Smooth muscle cell (in vitro differentiated cells): Measurements from ENCODE around the gene SMAD6. TPM values are rescaled to one million over a fixed set of nuclear protein-coding genes. Genes with fewer than 3 reads are reported as not detected.

Experiments
- DNase-seq: peaks from one replicate; lab custom pipeline; 2025; ENCODE audit not compliant: unreplicated experiment; lab: John Stamatoyannopoulos, UW
- H2AFZ ChIP-seq: fragments of 200-600 bp; sonication (generic); 2 replicates; pipeline ENCODE4 v1.6.0; 2016; ENCODE audit warnings: antibody characterized with exemption, low read depth, mild to moderate bottlenecking
- H3F3A ChIP-seq: fragments of 200-600 bp; sonication (generic); 2 replicates; pipeline ENCODE4 v1.6.0; 2017; ENCODE audit warnings: antibody characterized with exemption, low read depth
- H3K27ac ChIP-seq: fragments of 200-600 bp; sonication (generic); 2 replicates; pipeline ENCODE4 v1.5.1; 2016; ENCODE audit warnings: low read depth, mild to moderate bottlenecking
- H3K27me3 ChIP-seq: fragments of 200-600 bp; sonication (generic); 2 replicates; pipeline ENCODE4 v1.6.1; 2016; ENCODE audit warnings: low read depth, mild to moderate bottlenecking
- H3K36me3 ChIP-seq: fragments of 200-600 bp; sonication (generic); 2 replicates; pipeline ENCODE4 v1.5.1; 2016; ENCODE audit warnings: low read depth
- H3K4me1 ChIP-seq: fragments of 200-600 bp; sonication (generic); 2 replicates; pipeline ENCODE4 v1.5.1; 2016; ENCODE audit warnings: low read depth
- H3K4me2 ChIP-seq: fragments of 200-600 bp; sonication (generic); 2 replicates; pipeline ENCODE4 v1.6.0; 2016; ENCODE audit warnings: mild to moderate bottlenecking
- H3K4me3 ChIP-seq: fragments of 200-600 bp; sonication (generic); 2 replicates; pipeline ENCODE4 v1.5.1; 2016; ENCODE audit warnings: mild to moderate bottlenecking
- H3K79me2 ChIP-seq: fragments of 200-600 bp; sonication (generic); 2 replicates; pipeline ENCODE4 v1.6.0; 2016; ENCODE audit warnings: low read depth, mild to moderate bottlenecking
- H3K9ac ChIP-seq: fragments of 200-600 bp; sonication (generic); 2 replicates; pipeline ENCODE4 v1.6.0; 2016; ENCODE audit warnings: low read depth
- H3K9me3 ChIP-seq: fragments of 200-600 bp; sonication (generic); replicated peaks from 2 replicates; pipeline ENCODE4 v1.5.1; 2016; ENCODE audit warnings: low read depth
- H4K20me1 ChIP-seq: fragments of 200-600 bp; sonication (generic); 2 replicates; pipeline ENCODE4 v1.6.0; 2016; ENCODE audit warnings: low read depth
- CTCF ChIP-seq: fragments of 200-600 bp; sonication (generic); IDR thresholded peaks from 2 replicates; pipeline ENCODE4 v1.5.1; 2017; ENCODE audit warnings: borderline replicate concordance, mild to moderate bottlenecking, antibody characterized with exemption; ENCODE audit not compliant: insufficient read depth, poor library complexity, severe bottlenecking
- WGBS: methylation state at CpG from one replicate; pipeline ENCODE4 v1.1.7; 2016; ENCODE audit warnings: low lambda C conversion rate; 5-methylcytosine and 5-hydroxymethylcytosine counted together
- polyA plus RNA-seq: library from polyadenylated mRNA; unstranded; fragments of >200 nt; fragmentation: Nextera tagmentation; extraction: Ambion mirVana; gene quantifications from 2 replicates; pipeline ENCODE4 v1.2.1, GENCODE V29; 2016
- total RNA-seq: library from RNA; depleted of rRNA; stranded (reverse); fragments of >200 nt; gene quantifications from 2 replicates; pipeline ENCODE4 v1.2.3, GENCODE V29; 2014

Gene SMAD6
- total and polyA plus RNA-seq, 2 experiments from 2014 or later: 42.6 to 44.0 TPM

- no peak for DNase-seq
- Histone ChIP-seq H4K20me1 (no peaks in the 10 kb centered on the region), H3K4me1 (peaks cover 14% of the 10 kb centered on the region), H3K4me2 (no peak overlapping the region), H3K4me3 (no peak overlapping the region), H2AFZ (no peak overlapping the region), H3K27me3 (no peaks in the 10 kb centered on the region), H3K9ac (no peak overlapping the region), H3F3A (peaks cover 33% of the 10 kb centered on the region), H3K27ac (peak overlapping the region; percentile 70), H3K36me3 (no peaks in the 10 kb centered on the region), H3K79me2 (no peaks in the 10 kb centered on the region), H3K9me3 (no peaks in the 10 kb centered on the region)
- TF ChIP-seq CTCF: no peak
- WGBS: 99% methylated on average over 4 of the region's 4 CpGs
Measured at GRCh38 chr15:66674756-66675155, 27.3 kb upstream of the SMAD6 start.

- Histone ChIP-seq H3F3A (peaks cover 38% of the 10 kb centered on the region), H3K27ac (peak overlapping the region; percentile 46), H3K36me3 (no peaks in the 10 kb centered on the region), H3K79me2 (no peaks in the 10 kb centered on the region), H3K4me2 (no peak overlapping the region), H3K4me3 (no peak overlapping the region), H3K9ac (no peak overlapping the region), H3K27me3 (no peaks in the 10 kb centered on the region), H4K20me1 (no peaks in the 10 kb centered on the region), H3K4me1 (peaks cover 18% of the 10 kb centered on the region), H3K9me3 (no peaks in the 10 kb centered on the region), H2AFZ (peak overlapping the region; percentile 84)
- DNase-seq: no peak
- 52% methylated on average over 1 of the region's 1 CpG for WGBS
- TF ChIP-seq CTCF: no peak
Measured at GRCh38 chr15:66675446-66675845, 26.6 kb upstream of the SMAD6 start.

- H3F3A ChIP-seq: peaks cover 46% of the 10 kb centered on the region
- no peak overlapping the region for H3K27ac ChIP-seq
- no peaks in the 10 kb centered on the region for H4K20me1 ChIP-seq
- no peak overlapping the region for H3K4me3 ChIP-seq
- 93% methylated on average over 1 of the region's 1 CpG for WGBS
- no peaks in the 10 kb centered on the region for H3K27me3 ChIP-seq
- peaks cover 18% of the 10 kb centered on the region for H3K4me1 ChIP-seq
- H3K79me2 ChIP-seq: no peaks in the 10 kb centered on the region
- no peak overlapping the region for H2AFZ ChIP-seq
- no peak for TF ChIP-seq CTCF
- H3K9me3 ChIP-seq: no peaks in the 10 kb centered on the region
- no peak for DNase-seq
- no peaks in the 10 kb centered on the region for H3K36me3 ChIP-seq
- no peak overlapping the region for H3K9ac ChIP-seq
- no peak overlapping the region for H3K4me2 ChIP-seq
Measured at GRCh38 chr15:66677336-66677735, 24.7 kb upstream of the SMAD6 start.

GRCh38 chr15:66679061-66679656 lies 22.9 kb upstream of the SMAD6 start:
- no peak for DNase-seq
- Histone ChIP-seq H3K9ac (no peak overlapping the region), H3K4me2 (peak overlapping the region; percentile 70)

More at GRCh38 chr15:66679061-66679656, 22.9 kb upstream of the SMAD6 start:
- H3K27me3 ChIP-seq: no peaks in the 10 kb centered on the region
- no peaks in the 10 kb centered on the region for H3K79me2 ChIP-seq
- no peaks in the 10 kb centered on the region for H4K20me1 ChIP-seq
- no peak overlapping the region for H3K4me3 ChIP-seq
- 10% methylated on average over 4 of the region's 4 CpGs for WGBS
- peak overlapping the region; percentile 28 for H2AFZ ChIP-seq
- H3K9me3 ChIP-seq: no peaks in the 10 kb centered on the region
- TF ChIP-seq CTCF: no peak
- peaks cover 13% of the 10 kb centered on the region for H3K4me1 ChIP-seq
- no peaks in the 10 kb centered on the region for H3K36me3 ChIP-seq
- H3K27ac ChIP-seq: peak overlapping the region; percentile 73
- H3F3A ChIP-seq: peaks cover 46% of the 10 kb centered on the region
